ENCODE results near the gene CBX6. TPM values are rescaled to one million over a fixed set of nuclear protein-coding genes. Genes with fewer than 3 reads are reported as not detected.

CBX6 gene
- total and polyA plus RNA-seq, 2 donors: 23.3 to 24.0 TPM

- Histone ChIP-seq H3K4me1 (ENCODE audit: control insufficient read depth in 2 of 2, insufficient read depth in 2 of 2, low read length in 2 of 2) (peaks cover 0 to 19% of the 10 kb centered on the region in 2 donors), H3K4me3 (ENCODE audit: low read length in 2 of 2) (no peak overlapping the region), H3K27ac (ENCODE audit: low read depth in 1 of 2, low read length in 1 of 2) (no peak overlapping the region), H3K9me3 (ENCODE audit: control insufficient read depth in 2 of 2, insufficient read depth in 1 of 2, low read length in 1 of 2) (no peaks in the 10 kb centered on the region), H3K27me3 (ENCODE audit: control insufficient read depth in 2 of 2, insufficient read depth in 1 of 2, low read length in 1 of 2) (no peaks in the 10 kb centered on the region), H3K36me3 (ENCODE audit: control insufficient read depth in 2 of 2, insufficient read depth in 2 of 2, low read length in 1 of 2) (peaks cover 28 to 45% of the 10 kb centered on the region in 2 donors)
- DNase-seq (ENCODE audit: low read depth in 6 of 9, low spot score in 9 of 9): no peak
- 93% methylated on average over 24 of the region's 24 CpGs for WGBS
These were observed 7.4 kb downstream of the CBX6 start for GRCh38 chr22:38864361-38865191.

- H3K9me3 ChIP-seq (ENCODE audit: control insufficient read depth in 2 of 2, insufficient read depth in 1 of 2, low read length in 1 of 2): no peaks in the 10 kb centered on the region
- H3K27me3 ChIP-seq (ENCODE audit: control insufficient read depth in 2 of 2, insufficient read depth in 1 of 2, low read length in 1 of 2): peaks cover 0 to under 1% of the 10 kb centered on the region in 2 donors
- DNase-seq (ENCODE audit: low read depth in 6 of 9, low spot score in 9 of 9): no peak
- peaks cover 28 to 36% of the 10 kb centered on the region in 2 donors for H3K36me3 ChIP-seq (ENCODE audit: control insufficient read depth in 2 of 2, insufficient read depth in 2 of 2, low read length in 1 of 2)
- H3K4me3 ChIP-seq (ENCODE audit: low read length in 2 of 2): no peak overlapping the region
- no peak overlapping the region for H3K27ac ChIP-seq (ENCODE audit: low read depth in 1 of 2, low read length in 1 of 2)
- H3K4me1 ChIP-seq (ENCODE audit: control insufficient read depth in 2 of 2, insufficient read depth in 2 of 2, low read length in 2 of 2): peaks cover 0 to 10% of the 10 kb centered on the region in 2 donors
- 90% methylated on average over 12 of the region's 12 CpGs for WGBS
These were observed 8.4 kb downstream of the CBX6 start for GRCh38 chr22:38863531-38864131.

- H3K9me3 ChIP-seq (ENCODE audit: control insufficient read depth in 2 of 2, insufficient read depth in 1 of 2, low read length in 1 of 2): no peaks in the 10 kb centered on the region
- H3K4me1 ChIP-seq (ENCODE audit: control insufficient read depth in 2 of 2, insufficient read depth in 2 of 2, low read length in 2 of 2): peaks cover 0 to 8% of the 10 kb centered on the region in 2 donors
- WGBS: 95% methylated on average over 14 of the region's 14 CpGs
- H3K27me3 ChIP-seq (ENCODE audit: control insufficient read depth in 2 of 2, insufficient read depth in 1 of 2, low read length in 1 of 2): peaks cover 0 to 4% of the 10 kb centered on the region in 2 donors
- no peak overlapping the region for H3K4me3 ChIP-seq (ENCODE audit: low read length in 2 of 2)
- no peak overlapping the region for H3K27ac ChIP-seq (ENCODE audit: low read depth in 1 of 2, low read length in 1 of 2)
- H3K36me3 ChIP-seq (ENCODE audit: control insufficient read depth in 2 of 2, insufficient read depth in 2 of 2, low read length in 1 of 2): peaks cover 25 to 26% of the 10 kb centered on the region in 2 donors
- DNase-seq (ENCODE audit: low read depth in 6 of 9, low spot score in 9 of 9): no peak
These were observed 9.4 kb downstream of the CBX6 start for GRCh38 chr22:38862375-38863329.

- Histone ChIP-seq H3K9me3 (ENCODE audit: control insufficient read depth in 2 of 2, insufficient read depth in 1 of 2, low read length in 1 of 2) (no peaks in the 10 kb centered on the region), H3K36me3 (ENCODE audit: control insufficient read depth in 2 of 2, insufficient read depth in 2 of 2, low read length in 1 of 2) (peaks cover 18 to 19% of the 10 kb centered on the region in 2 donors), H3K4me1 (ENCODE audit: control insufficient read depth in 2 of 2, insufficient read depth in 2 of 2, low read length in 2 of 2) (peaks cover 0 to 8% of the 10 kb centered on the region in 2 donors), H3K27me3 (ENCODE audit: control insufficient read depth in 2 of 2, insufficient read depth in 1 of 2, low read length in 1 of 2) (peaks cover 0 to 4% of the 10 kb centered on the region in 2 donors), H3K4me3 (ENCODE audit: low read length in 2 of 2) (no peak overlapping the region), H3K27ac (ENCODE audit: low read depth in 1 of 2, low read length in 1 of 2) (no peak overlapping the region)
- WGBS: 85% methylated on average over 12 of the region's 12 CpGs
- DNase-seq (ENCODE audit: low read depth in 6 of 9, low spot score in 9 of 9): no peak
These were observed 10.1 kb downstream of the CBX6 start for GRCh38 chr22:38861927-38862326.

GRCh38 chr22:38861170-38861876 lies 10.7 kb downstream of the CBX6 start:
- H3K4me3 ChIP-seq (ENCODE audit: low read length in 2 of 2): no peak overlapping the region
- H3K27me3 ChIP-seq (ENCODE audit: control insufficient read depth in 2 of 2, insufficient read depth in 1 of 2, low read length in 1 of 2): peaks cover 0 to 4% of the 10 kb centered on the region in 2 donors
- no peaks in the 10 kb centered on the region for H3K9me3 ChIP-seq (ENCODE audit: control insufficient read depth in 2 of 2, insufficient read depth in 1 of 2, low read length in 1 of 2)
- no peak overlapping the region for H3K27ac ChIP-seq (ENCODE audit: low read depth in 1 of 2, low read length in 1 of 2)
- H3K4me1 ChIP-seq (ENCODE audit: control insufficient read depth in 2 of 2, insufficient read depth in 2 of 2, low read length in 2 of 2): peaks cover 0 to 8% of the 10 kb centered on the region in 2 donors
- no peak for DNase-seq (ENCODE audit: low read depth in 6 of 9, low spot score in 9 of 9)
- H3K36me3 ChIP-seq (ENCODE audit: control insufficient read depth in 2 of 2, insufficient read depth in 2 of 2, low read length in 1 of 2): peaks cover 12 to 17% of the 10 kb centered on the region in 2 donors
- WGBS: 90% methylated on average over 13 of the region's 13 CpGs

DNA sequence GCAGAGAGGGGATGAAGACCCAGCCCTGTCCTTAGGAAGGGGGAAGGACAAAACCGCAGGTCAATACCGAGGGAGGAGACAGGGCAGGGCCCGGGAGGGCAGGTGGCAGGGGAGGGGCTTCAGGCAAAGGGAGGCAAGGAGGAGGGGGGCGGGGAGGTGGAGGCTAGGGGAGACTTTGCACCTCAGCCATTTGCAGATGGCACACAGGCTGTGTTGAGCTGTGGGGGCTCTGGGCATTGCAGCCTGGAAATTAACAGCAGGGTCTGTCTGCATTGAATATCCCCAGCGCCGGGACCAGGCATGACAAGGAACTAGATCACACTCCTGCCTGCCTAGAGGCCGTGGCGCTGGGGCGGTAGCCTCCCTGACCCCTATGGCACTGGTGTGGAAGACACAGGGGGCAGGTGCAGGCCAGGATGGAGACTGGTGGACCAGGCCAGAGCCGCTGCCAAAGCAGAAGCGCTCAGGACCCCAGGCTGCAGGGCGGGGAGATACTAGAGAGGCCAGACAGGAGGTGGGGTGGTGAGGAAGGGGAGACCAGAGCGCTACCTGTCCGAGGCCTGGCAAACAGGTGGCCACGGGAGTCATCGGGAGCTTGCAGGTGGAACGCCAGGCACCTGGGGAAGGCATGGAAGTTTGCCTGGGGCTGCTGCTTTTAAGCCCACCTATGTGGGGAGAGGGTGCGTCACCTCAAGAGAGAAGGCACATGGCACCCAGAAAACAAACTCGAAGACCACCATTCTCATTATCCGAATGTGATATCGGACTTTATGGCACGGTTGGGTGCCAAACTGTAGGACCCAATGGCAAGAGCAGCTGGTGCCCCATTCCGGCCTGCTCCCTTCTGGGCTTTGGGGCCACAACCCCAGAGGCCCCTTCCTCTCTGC lies 11.5 kb downstream of the CBX6 start:
- WGBS: 83% methylated on average over 23 of the region's 23 CpGs
- H3K36me3 ChIP-seq (ENCODE audit: control insufficient read depth in 2 of 2, insufficient read depth in 2 of 2, low read length in 1 of 2): peaks cover 6 to 10% of the 10 kb centered on the region in 2 donors
- H3K9me3 ChIP-seq (ENCODE audit: control insufficient read depth in 2 of 2, insufficient read depth in 1 of 2, low read length in 1 of 2): no peaks in the 10 kb centered on the region
- H3K4me3 ChIP-seq (ENCODE audit: low read length in 2 of 2): no peak overlapping the region
- no peak for DNase-seq (ENCODE audit: low read depth in 6 of 9, low spot score in 9 of 9)
- H3K27me3 ChIP-seq (ENCODE audit: control insufficient read depth in 2 of 2, insufficient read depth in 1 of 2, low read length in 1 of 2): peaks cover 0 to 4% of the 10 kb centered on the region in 2 donors
- H3K27ac ChIP-seq (ENCODE audit: low read depth in 1 of 2, low read length in 1 of 2): no peak overlapping the region
- peaks cover 0 to 8% of the 10 kb centered on the region in 2 donors for H3K4me1 ChIP-seq (ENCODE audit: control insufficient read depth in 2 of 2, insufficient read depth in 2 of 2, low read length in 2 of 2)

DNA sequence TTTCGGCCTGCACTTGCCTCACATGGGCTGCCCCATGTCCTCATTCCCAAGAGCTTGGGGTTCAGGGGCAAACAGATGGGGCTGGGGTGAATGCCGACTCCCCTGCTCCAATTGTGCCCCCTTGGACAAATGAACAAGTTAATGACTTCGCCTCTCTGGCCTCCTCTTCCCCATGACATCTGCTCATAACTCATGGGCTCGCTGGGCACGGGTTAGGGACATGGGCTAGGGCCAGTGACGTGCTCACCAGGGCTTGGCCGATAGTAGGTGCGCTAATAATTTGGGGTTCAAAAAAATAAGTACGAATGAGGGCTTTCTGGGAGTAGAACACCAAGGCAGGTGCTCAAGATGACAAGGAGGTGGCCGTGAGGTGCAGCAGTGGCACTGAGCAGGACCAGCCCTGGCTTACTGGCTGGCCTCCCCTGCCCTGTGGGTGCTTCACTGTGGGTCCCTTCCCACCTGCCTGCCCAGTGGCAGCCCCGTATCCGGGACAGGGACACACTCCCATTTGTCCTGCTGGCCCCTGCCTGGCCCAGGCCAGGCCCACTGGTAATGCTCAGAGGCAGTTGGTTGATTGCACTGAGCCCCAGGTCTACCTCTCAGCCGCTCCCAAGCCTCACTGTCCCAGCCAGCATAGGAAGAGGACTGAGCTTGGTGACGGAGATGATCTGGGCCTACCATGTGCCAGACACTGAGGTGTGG lies 12.3 kb downstream of the CBX6 start:
- no peak overlapping the region for H3K27ac ChIP-seq (ENCODE audit: low read depth in 1 of 2, low read length in 1 of 2)
- peaks cover 0 to 7% of the 10 kb centered on the region in 2 donors for H3K4me1 ChIP-seq (ENCODE audit: control insufficient read depth in 2 of 2, insufficient read depth in 2 of 2, low read length in 2 of 2)
- no peaks in the 10 kb centered on the region for H3K9me3 ChIP-seq (ENCODE audit: control insufficient read depth in 2 of 2, insufficient read depth in 1 of 2, low read length in 1 of 2)
- H3K36me3 ChIP-seq (ENCODE audit: control insufficient read depth in 2 of 2, insufficient read depth in 2 of 2, low read length in 1 of 2): peaks cover 0 to 2% of the 10 kb centered on the region in 2 donors
- H3K4me3 ChIP-seq (ENCODE audit: low read length in 2 of 2): no peak overlapping the region
- peaks cover 0 to 4% of the 10 kb centered on the region in 2 donors for H3K27me3 ChIP-seq (ENCODE audit: control insufficient read depth in 2 of 2, insufficient read depth in 1 of 2, low read length in 1 of 2)
- DNase-seq (ENCODE audit: low read depth in 6 of 9, low spot score in 9 of 9): no peak
- WGBS: 93% methylated on average over 14 of the region's 14 CpGs
